Right ventricle myocardium superior (tissue), 1 donor: ENCODE measurements around the gene TMEM63B. TPM values are rescaled to one million over a fixed set of nuclear protein-coding genes. Genes with fewer than 3 reads are reported as not detected.

Experiments used
- ATAC-seq: fragments of 200-7000 bp; cut with Tn5 transposase; one replicate; pipeline ENCODE4 v1.9.1; 2020; ENCODE audit warnings: mild to moderate bottlenecking; ENCODE audit not compliant: poor library complexity
- DNase-seq: peaks from one replicate; pipeline ENCODE4 v3.0.0-alpha.2; 2020
- intact Hi-C: fragments of 100-400 bp; cut with DNase I; formaldehyde crosslinking; loops from one replicate; pipeline ENCODE4 v1.11.2; 2022
- total RNA-seq: library from RNA; stranded (reverse); fragmentation: NEBNext Ultra II Directional; extraction: Animal tissue kit (Norgen Biotek cat#: 25700); gene quantifications from one replicate; pipeline ENCODE4 v1.2.1, GENCODE V29; 2021
- donor health status: DM: no; HTN: yes; CAD: no; lungs with severe emphysema.

TMEM63B gene
- total RNA-seq, 1 donor from 2014 or later = 46.3 TPM

- intact Hi-C loops = no loop called here
- ATAC-seq (no peak), DNase-seq (no peak)
These were observed 74.4 kb downstream of the TMEM63B start for GRCh38 chr6:44201638-44202303.

- ATAC-seq = no peak
- intact Hi-C loops = no loop called here
- no peak for DNase-seq
These were observed 75.1 kb downstream of the TMEM63B start for GRCh38 chr6:44202332-44202971.

- no peak for ATAC-seq
- intact Hi-C loops = no loop called here
These were observed 75.8 kb downstream of the TMEM63B start for GRCh38 chr6:44202972-44203750.

GRCh38 chr6:44203955-44204354 is 76.6 kb downstream of the TMEM63B start:
- no peak for ATAC-seq
- intact Hi-C loops = no loop called here
- no peak for DNase-seq

More at GRCh38 chr6:44202972-44203750, 75.8 kb downstream of the TMEM63B start:
- DNase-seq = no peak

Other genes starting within 250 kb of the TMEM63B start
- 41.0 TPM for gene MRPL14, start 102 bp upstream of the TMEM63B start, total RNA-seq
- 0.43 TPM for gene CAPN11, start 31.3 kb downstream of the TMEM63B start, total RNA-seq
- 0.56 TPM for gene MYMX, start 89.4 kb downstream of the TMEM63B start, total RNA-seq
- 181 TPM for gene SLC29A1, start 96.0 kb downstream of the TMEM63B start, total RNA-seq
- gene HSP90AB1, start 119.5 kb downstream of the TMEM63B start, total RNA-seq = 853 TPM
- 19.4 TPM for gene SLC35B2, start 130.0 kb downstream of the TMEM63B start, total RNA-seq
- 3.7 TPM for gene NFKBIE, start 138.0 kb downstream of the TMEM63B start, total RNA-seq
- not detected for gene TMEM151B, start 142.9 kb downstream of the TMEM63B start, total RNA-seq
- gene AARS2, start 185.8 kb downstream of the TMEM63B start, total RNA-seq = 10.7 TPM
- not detected for gene SPATS1, start 215.1 kb downstream of the TMEM63B start, total RNA-seq